Suprapubic skin (tissue), 3 donors: ENCODE data around the gene B3GALT5.

ENCODE experiments used
- POLR2A ChIP-seq, 2 donors: fragments of 450-650 bp; IDR thresholded peaks; one replicate each; pipeline ENCODE4 v1.6.1; 2017; ENCODE audit warnings: antibody characterized with exemption in 2 of 2, mild to moderate bottlenecking in 2 of 2, moderate library complexity in 2 of 2
- TF ChIP-seq, protein P1 (sequence below), 2 donors: fragments of 200-600 bp in 1 of 2; fragments of 450-650 bp in 1 of 2; sonication (generic) in 1 of 2; IDR thresholded peaks; one replicate each; pipeline ENCODE4 v1.5.1; 2016 to 2019; ENCODE audit warnings: antibody characterized with exemption in 2 of 2, mild to moderate bottlenecking in 1 of 2, moderate library complexity in 1 of 2

DNA sequence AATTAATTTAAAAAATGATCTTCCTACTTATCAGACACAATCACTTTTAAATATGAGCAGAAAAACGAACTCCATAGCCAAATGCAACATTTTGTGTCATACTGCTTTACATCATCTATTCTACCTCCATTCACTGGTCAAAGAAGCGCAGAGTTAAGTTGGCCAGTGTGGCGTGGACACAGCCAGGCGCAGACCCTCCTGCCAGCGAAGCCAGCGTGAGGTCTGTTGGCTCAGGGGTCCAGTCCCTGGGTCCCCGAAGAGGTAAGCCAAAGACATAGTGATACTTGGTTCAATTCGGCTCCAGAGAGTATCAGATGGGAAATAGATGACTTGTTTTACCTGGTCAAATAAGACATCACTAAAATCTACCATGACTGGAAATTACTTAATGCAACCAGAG lies 59.2 kb downstream of the B3GALT5 start:
- no peak for TF ChIP-seq POLR2A (IDR thresholded peaks at IDR 0.05)
- TF ChIP-seq, protein P1, sequence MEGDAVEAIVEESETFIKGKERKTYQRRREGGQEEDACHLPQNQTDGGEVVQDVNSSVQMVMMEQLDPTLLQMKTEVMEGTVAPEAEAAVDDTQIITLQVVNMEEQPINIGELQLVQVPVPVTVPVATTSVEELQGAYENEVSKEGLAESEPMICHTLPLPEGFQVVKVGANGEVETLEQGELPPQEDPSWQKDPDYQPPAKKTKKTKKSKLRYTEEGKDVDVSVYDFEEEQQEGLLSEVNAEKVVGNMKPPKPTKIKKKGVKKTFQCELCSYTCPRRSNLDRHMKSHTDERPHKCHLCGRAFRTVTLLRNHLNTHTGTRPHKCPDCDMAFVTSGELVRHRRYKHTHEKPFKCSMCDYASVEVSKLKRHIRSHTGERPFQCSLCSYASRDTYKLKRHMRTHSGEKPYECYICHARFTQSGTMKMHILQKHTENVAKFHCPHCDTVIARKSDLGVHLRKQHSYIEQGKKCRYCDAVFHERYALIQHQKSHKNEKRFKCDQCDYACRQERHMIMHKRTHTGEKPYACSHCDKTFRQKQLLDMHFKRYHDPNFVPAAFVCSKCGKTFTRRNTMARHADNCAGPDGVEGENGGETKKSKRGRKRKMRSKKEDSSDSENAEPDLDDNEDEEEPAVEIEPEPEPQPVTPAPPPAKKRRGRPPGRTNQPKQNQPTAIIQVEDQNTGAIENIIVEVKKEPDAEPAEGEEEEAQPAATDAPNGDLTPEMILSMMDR (IDR thresholded peaks at IDR 0.05), result no peak
